ENCODE data around the gene TEX54. TPM values are rescaled to one million over a fixed set of nuclear protein-coding genes. Genes with fewer than 3 reads are reported as not detected.
"Not testable (repeated sequence)": the region's sequence is repeated elsewhere in the genome, so short reads cannot be mapped to it uniquely, and the experiment has no call there.

Gene TEX54
- total RNA-seq, 1 donor from 2014 or later, result not detected

DNA sequence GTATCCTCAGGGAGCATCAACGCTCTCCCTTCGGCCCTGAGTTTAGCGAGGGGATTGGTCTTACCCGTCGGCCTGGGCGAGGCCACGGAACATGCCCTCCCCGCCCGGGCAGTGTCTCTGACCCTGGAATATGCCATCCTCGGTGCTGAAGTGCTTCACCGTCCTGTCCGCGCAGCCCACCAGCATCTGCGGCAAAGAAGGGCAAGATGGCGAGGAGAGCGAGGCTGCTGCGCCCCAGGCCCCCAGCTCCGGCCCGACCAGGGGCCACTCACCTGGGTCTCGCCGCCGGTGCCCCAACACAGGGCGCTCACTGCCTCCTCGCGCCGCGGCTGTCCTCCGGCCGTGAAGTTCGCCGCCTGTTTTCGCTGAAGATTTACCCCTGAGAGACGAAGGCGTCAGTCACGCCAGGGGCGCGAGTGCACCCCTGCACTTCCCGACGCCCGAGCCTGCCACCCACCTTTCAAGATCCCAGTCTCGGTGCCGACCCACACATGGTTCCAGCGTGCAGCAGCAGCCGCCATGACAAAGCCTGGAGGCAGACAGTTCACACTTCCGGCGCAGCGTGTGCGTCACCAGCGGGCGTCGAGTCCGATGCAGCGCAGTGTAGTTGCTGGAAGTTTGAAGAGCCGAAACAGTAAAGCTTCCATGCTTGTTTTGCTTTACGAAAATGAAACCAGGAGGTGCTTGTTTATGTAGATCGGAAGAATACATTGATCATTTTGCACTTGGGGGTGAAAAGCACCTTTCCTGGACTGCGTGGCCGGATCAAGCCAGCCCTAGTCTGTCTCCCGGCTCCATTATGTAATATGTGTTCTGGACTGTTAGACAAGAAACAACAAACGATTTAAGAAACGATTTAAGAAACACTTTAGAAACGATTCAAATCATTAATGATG, 6.7 kb upstream of the TEX54 start, which contains the start of gene WDR74:
TSS of gene WDR74 (minus strand) at position 541 of the 896 bp plus-strand sequence. CDS start at position 521, 20 bp downstream.
- TF ChIP-seq CTCF (IDR thresholded peaks at IDR 0.05; ENCODE audit: unreplicated experiment), result no peak
- Mint-ChIP-seq H3K36me3 (peaks cover 10% of the 10 kb centered on the region), H3K27ac (no peak within 1 kb of the TSS), H3K4me1 (peaks cover 16% of the 10 kb centered on the region), H3K4me3 (no peak within 1 kb of the TSS), H3K27me3 (ENCODE audit: low read depth) (no peaks in the 10 kb centered on the region), H3K9me3 (no peaks in the 10 kb centered on the region)
- peak; percentile 67 to 87 for DNase-seq (ENCODE audit: low spot score in 2 of 2, unreplicated experiment in 2 of 2)

DNA sequence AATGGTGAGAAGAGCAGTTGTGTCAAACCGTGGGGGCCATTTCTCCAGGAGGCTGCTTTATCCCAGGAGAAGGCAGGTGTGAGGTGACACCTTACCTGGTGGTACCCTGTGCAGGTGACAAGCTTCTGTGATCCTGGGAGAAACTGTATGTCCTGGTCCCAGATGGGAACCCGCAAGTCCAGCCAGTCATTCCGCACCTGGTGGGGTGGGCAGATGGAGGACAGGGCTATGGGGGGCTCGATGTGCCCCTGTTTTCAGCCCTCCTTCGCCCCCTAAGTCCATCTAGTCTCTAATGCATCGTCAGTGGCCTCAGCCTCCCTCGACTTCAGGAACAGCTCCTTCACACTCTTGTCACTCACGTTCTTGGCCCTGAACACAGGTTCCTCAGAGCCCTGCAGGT, 2.7 kb upstream of the TEX54 start:
- Mint-ChIP-seq H3K4me3 (no peak overlapping the region), H3K36me3 (peaks cover 10% of the 10 kb centered on the region), H3K4me1 (peaks cover 28% of the 10 kb centered on the region), H3K27ac (no peak overlapping the region), H3K27me3 (ENCODE audit: low read depth) (no peaks in the 10 kb centered on the region), H3K9me3 (no peaks in the 10 kb centered on the region)
- no peak for TF ChIP-seq CTCF (IDR thresholded peaks at IDR 0.05; ENCODE audit: unreplicated experiment)
- no peak for DNase-seq (ENCODE audit: low spot score in 2 of 2, unreplicated experiment in 2 of 2)

GRCh38 chr11:62831520-62832335, 913 bp downstream of the TEX54 start, which contains the start of gene STX5:
Gene STX5, minus strand, starts transcription at chr11:62832051. Its CDS starts 808 bp downstream, at chr11:62831243.
- TF ChIP-seq CTCF (IDR thresholded peaks at IDR 0.05; ENCODE audit: unreplicated experiment), result no peak
- Mint-ChIP-seq H3K9me3 (no peaks in the 10 kb centered on the region), H3K4me3 (peak within 1 kb of the TSS; percentile 95), H3K27ac (peak within 1 kb of the TSS; percentile 100), H3K4me1 (peaks cover 23% of the 10 kb centered on the region), H3K36me3 (peaks cover 16% of the 10 kb centered on the region), H3K27me3 (ENCODE audit: low read depth) (no peaks in the 10 kb centered on the region)
- DNase-seq (ENCODE audit: low spot score in 2 of 2, unreplicated experiment in 2 of 2), result peak; percentile 98 to 99

GRCh38 chr11:62830904-62831519, 1.6 kb downstream of the TEX54 start:
- H3K27me3 Mint-ChIP-seq (ENCODE audit: low read depth), result no peaks in the 10 kb centered on the region
- no peak for DNase-seq (ENCODE audit: low spot score in 2 of 2, unreplicated experiment in 2 of 2)
- H3K4me3 Mint-ChIP-seq, result peak overlapping the region; percentile 95
- TF ChIP-seq CTCF (IDR thresholded peaks at IDR 0.05; ENCODE audit: unreplicated experiment), result no peak
- peak overlapping the region; percentile 100 for H3K27ac Mint-ChIP-seq
- H3K4me1 Mint-ChIP-seq, result peaks cover 23% of the 10 kb centered on the region
- H3K36me3 Mint-ChIP-seq, result peaks cover 16% of the 10 kb centered on the region
- no peaks in the 10 kb centered on the region for H3K9me3 Mint-ChIP-seq

GRCh38 chr11:62828130-62828529, 4.5 kb downstream of the TEX54 start:
- Mint-ChIP-seq H3K4me1 (peaks cover 17% of the 10 kb centered on the region), H3K36me3 (peaks cover 30% of the 10 kb centered on the region)
- not testable (repeated sequence) for H3K4me3 Mint-ChIP-seq; H3K27ac Mint-ChIP-seq; H3K27me3 Mint-ChIP-seq (ENCODE audit: low read depth); H3K9me3 Mint-ChIP-seq; DNase-seq (ENCODE audit: low spot score in 2 of 2, unreplicated experiment in 2 of 2)
